ENCODE results near the gene SMIM24. TPM values are rescaled to one million over a fixed set of nuclear protein-coding genes. Genes with fewer than 3 reads are reported as not detected.
"Not testable (repeated sequence)": the region's sequence is repeated elsewhere in the genome, so short reads cannot be mapped to it uniquely, and the experiment has no call there.

Gene SMIM24
- total RNA-seq, 1 donor from 2014 or later = 0.84 TPM

GRCh38 chr19:3458229-3459088 is 21.9 kb downstream of the SMIM24 start:
- Mint-ChIP-seq H3K36me3 (ENCODE audit: low read depth) (no peaks in the 10 kb centered on the region), H3K4me1 (ENCODE audit: low read depth) (no peaks in the 10 kb centered on the region), H3K27me3 (ENCODE audit: low read depth) (no peaks in the 10 kb centered on the region), H3K4me3 (ENCODE audit: low read depth) (no peak overlapping the region), H3K27ac (no peak overlapping the region), H3K9me3 (no peaks in the 10 kb centered on the region)
- intact Hi-C loops (cut with micrococcal nuclease) = no loop called here
- DNase-seq (ENCODE audit: low spot score) = no peak

DNA sequence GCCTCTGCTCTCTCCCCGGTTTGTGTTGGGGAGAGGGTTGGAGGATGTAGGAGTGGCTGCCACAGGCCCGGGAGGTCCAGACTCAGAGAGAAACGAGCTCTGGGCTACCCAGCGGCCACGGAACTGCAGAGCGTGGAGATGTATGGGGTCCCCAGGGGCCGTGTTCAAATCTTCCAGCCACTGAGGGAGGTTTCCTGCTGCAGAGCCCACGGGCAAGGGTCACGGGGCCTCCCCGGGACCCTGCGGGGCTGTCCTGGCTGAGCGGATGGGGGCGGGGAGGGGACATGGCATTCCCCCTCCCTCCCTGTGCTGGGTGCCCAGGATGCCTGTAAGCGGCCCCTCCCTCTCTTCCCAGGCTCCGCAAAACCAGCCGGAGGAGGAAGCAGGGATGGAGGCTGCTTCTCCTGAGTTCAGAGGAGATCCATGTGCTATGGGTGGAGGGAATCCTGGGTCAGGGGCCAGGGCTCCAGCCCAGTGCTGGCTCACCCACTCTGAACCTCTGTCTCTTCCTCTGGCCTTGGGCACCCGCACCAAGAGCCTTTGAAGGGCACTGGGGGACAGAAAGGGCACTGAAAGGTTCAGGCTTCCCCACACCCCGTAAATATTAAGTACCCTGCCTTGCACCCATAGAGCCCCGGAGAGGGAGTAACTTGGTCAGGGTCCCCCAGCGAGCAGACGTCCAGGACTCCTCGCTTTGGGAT is 22.6 kb downstream of the SMIM24 start:
- no peak for DNase-seq (ENCODE audit: low spot score)
- no peaks in the 10 kb centered on the region for H3K9me3 Mint-ChIP-seq
- H3K4me3 Mint-ChIP-seq (ENCODE audit: low read depth) = no peak overlapping the region
- no peaks in the 10 kb centered on the region for H3K27me3 Mint-ChIP-seq (ENCODE audit: low read depth)
- H3K36me3 Mint-ChIP-seq (ENCODE audit: low read depth) = no peaks in the 10 kb centered on the region
- intact Hi-C loops (cut with micrococcal nuclease) = no loop called here
- no peak overlapping the region for H3K27ac Mint-ChIP-seq
- H3K4me1 Mint-ChIP-seq (ENCODE audit: low read depth) = no peaks in the 10 kb centered on the region

DNA sequence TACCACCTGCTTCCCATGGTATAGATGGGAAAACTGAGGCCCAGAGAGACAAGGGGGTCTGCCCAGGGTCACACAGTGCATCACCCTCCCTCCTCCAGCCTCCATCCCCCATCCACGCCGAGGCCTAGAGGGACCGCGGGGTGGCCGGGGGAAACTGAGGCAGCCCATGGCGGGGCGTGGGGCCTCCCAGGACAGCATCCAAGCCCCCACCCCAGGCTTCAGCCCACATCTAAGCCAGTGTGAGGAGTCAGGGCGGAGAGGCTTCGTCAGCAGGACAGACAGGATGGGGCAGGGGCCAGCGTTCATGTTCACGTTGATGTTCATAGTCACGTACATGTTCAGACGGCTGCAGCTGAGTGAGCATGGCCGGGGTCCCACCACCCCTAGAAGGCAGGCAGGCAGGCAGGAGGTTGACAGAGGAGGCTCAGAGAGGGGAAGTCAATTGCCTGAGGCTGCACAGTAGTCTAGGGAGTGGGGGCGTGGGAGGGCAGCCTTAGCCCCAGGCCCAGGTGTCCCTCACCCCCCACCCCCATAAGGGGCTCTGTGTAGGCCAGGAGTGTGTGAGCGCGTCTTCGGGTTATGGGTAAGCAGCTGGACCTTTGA is 23.3 kb downstream of the SMIM24 start:
- intact Hi-C loops (cut with micrococcal nuclease) = no loop called here
- no peaks in the 10 kb centered on the region for H3K27me3 Mint-ChIP-seq (ENCODE audit: low read depth)
- H3K27ac Mint-ChIP-seq = no peak overlapping the region
- no peak overlapping the region for H3K4me3 Mint-ChIP-seq (ENCODE audit: low read depth)
- H3K36me3 Mint-ChIP-seq (ENCODE audit: low read depth) = no peaks in the 10 kb centered on the region
- H3K4me1 Mint-ChIP-seq (ENCODE audit: low read depth) = no peaks in the 10 kb centered on the region
- no peaks in the 10 kb centered on the region for H3K9me3 Mint-ChIP-seq
- DNase-seq (ENCODE audit: low spot score) = no peak

- no peaks in the 10 kb centered on the region for H3K27me3 Mint-ChIP-seq (ENCODE audit: low read depth)
- H3K36me3 Mint-ChIP-seq (ENCODE audit: low read depth) = no peaks in the 10 kb centered on the region
- no peak for DNase-seq (ENCODE audit: low spot score)
- intact Hi-C loops (cut with micrococcal nuclease) = no loop called here
- H3K27ac Mint-ChIP-seq = no peak overlapping the region
- no peaks in the 10 kb centered on the region for H3K9me3 Mint-ChIP-seq
- H3K4me1 Mint-ChIP-seq (ENCODE audit: low read depth) = peaks cover under 1% of the 10 kb centered on the region
- no peak overlapping the region for H3K4me3 Mint-ChIP-seq (ENCODE audit: low read depth)
These were observed 24.2 kb downstream of the SMIM24 start for GRCh38 chr19:3455960-3456601.

GRCh38 chr19:3455393-3455955 is 24.9 kb downstream of the SMIM24 start:
- H3K4me1 Mint-ChIP-seq (ENCODE audit: low read depth) = peaks cover 1% of the 10 kb centered on the region
- no peaks in the 10 kb centered on the region for H3K9me3 Mint-ChIP-seq
- H3K36me3 Mint-ChIP-seq (ENCODE audit: low read depth) = no peaks in the 10 kb centered on the region
- no peak overlapping the region for H3K27ac Mint-ChIP-seq
- intact Hi-C loops (cut with micrococcal nuclease) = no loop called here
- H3K27me3 Mint-ChIP-seq (ENCODE audit: low read depth) = no peaks in the 10 kb centered on the region
- H3K4me3 Mint-ChIP-seq (ENCODE audit: low read depth) = no peak overlapping the region
- DNase-seq (ENCODE audit: low spot score) = no peak

GRCh38 chr19:3454656-3455392 is 25.5 kb downstream of the SMIM24 start:
- H3K36me3 Mint-ChIP-seq (ENCODE audit: low read depth) = no peaks in the 10 kb centered on the region
- intact Hi-C loops (cut with micrococcal nuclease) = no loop called here
- no peak overlapping the region for H3K27ac Mint-ChIP-seq
- DNase-seq (ENCODE audit: low spot score) = no peak
- H3K9me3 Mint-ChIP-seq = no peaks in the 10 kb centered on the region
- peaks cover 1% of the 10 kb centered on the region for H3K4me1 Mint-ChIP-seq (ENCODE audit: low read depth)
- H3K27me3 Mint-ChIP-seq (ENCODE audit: low read depth) = no peaks in the 10 kb centered on the region
- no peak overlapping the region for H3K4me3 Mint-ChIP-seq (ENCODE audit: low read depth)

DNA sequence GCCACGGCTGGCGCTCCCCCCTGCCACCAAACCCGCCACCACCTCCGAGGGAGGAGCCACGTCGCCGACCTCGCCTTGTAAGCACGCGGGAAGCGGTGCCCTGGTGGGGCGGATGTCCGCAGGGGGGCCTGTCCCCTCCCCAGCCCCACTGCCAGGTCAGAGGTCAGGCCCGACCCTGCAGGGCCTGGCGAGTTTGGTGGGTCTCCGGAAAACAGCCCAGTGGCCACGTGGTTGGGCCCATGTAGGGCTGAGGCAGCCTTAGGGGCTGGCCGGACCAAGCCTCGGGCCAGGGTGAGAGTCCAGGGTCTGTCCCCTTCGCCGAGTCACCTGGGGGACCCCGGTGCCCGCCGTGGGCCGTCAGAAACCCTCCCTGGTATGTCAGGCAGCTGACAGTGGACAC is 26.5 kb downstream of the SMIM24 start:
- H3K27ac Mint-ChIP-seq = no peak overlapping the region
- no peaks in the 10 kb centered on the region for H3K9me3 Mint-ChIP-seq
- no peak overlapping the region for H3K4me3 Mint-ChIP-seq (ENCODE audit: low read depth)
- DNase-seq (ENCODE audit: low spot score) = no peak
- intact Hi-C loops (cut with micrococcal nuclease) = no loop called here
- H3K27me3 Mint-ChIP-seq (ENCODE audit: low read depth) = no peaks in the 10 kb centered on the region
- no peaks in the 10 kb centered on the region for H3K36me3 Mint-ChIP-seq (ENCODE audit: low read depth)
- H3K4me1 Mint-ChIP-seq (ENCODE audit: low read depth) = peaks cover 1% of the 10 kb centered on the region

DNA sequence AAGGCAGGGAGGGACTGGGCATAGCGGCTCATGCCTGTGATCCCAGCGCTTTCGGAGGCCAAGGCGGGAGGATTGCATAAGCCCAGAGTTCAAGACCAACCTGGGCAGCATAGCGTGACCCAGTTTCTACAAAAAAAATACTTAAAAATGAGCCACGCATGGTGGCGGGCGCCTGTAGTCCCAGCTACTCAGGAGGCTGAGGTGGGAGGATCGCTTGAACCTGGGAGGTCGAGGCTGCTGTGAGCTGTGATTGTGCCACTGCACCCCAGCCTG is 27.4 kb downstream of the SMIM24 start:
- H3K9me3 Mint-ChIP-seq; DNase-seq (ENCODE audit: low spot score); intact Hi-C loops (cut with micrococcal nuclease); H3K36me3 Mint-ChIP-seq (ENCODE audit: low read depth); H3K27me3 Mint-ChIP-seq (ENCODE audit: low read depth); H3K27ac Mint-ChIP-seq; H3K4me1 Mint-ChIP-seq (ENCODE audit: low read depth); H3K4me3 Mint-ChIP-seq (ENCODE audit: low read depth): not testable (repeated sequence)

DNA sequence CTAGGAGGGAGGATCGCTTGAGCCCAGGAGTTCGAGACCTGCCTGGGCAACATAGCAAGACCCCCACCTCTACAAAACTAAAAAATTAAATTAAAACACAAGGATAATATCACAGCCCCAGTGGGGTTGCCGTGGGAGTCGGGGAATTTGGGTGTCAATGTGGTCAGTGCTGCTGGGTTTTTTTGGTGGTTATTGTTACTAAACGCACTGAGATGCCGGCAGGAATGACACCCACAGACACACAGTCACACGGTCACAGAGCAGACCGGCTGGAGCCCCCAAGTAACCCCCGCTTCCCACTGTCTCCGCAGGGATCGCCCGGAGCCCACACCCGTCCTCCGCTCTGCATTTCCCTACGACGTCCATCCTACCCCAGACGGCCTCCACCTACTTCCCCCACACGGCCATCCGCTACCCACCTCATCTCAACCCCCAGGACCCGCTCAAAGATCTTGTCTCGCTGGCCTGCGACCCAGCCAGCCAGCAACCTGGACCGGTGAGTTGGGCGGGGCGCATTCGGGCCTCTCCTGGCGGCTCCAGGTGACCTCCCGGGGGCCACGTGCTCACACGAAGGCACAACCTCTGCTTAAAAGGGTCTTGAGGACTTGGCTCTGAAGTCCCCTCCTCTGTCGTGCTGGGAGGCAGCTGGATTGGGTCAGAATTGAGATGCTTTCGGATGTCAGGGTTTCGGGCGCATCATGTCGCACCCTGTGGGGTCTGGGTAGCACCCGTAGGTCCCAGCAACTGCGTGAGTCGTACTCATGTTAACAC is 28.0 kb downstream of the SMIM24 start:
- no peak overlapping the region for H3K4me3 Mint-ChIP-seq (ENCODE audit: low read depth)
- H3K9me3 Mint-ChIP-seq = no peaks in the 10 kb centered on the region
- no peaks in the 10 kb centered on the region for H3K27me3 Mint-ChIP-seq (ENCODE audit: low read depth)
- H3K4me1 Mint-ChIP-seq (ENCODE audit: low read depth) = peaks cover 1% of the 10 kb centered on the region
- no peak overlapping the region for H3K27ac Mint-ChIP-seq
- no peaks in the 10 kb centered on the region for H3K36me3 Mint-ChIP-seq (ENCODE audit: low read depth)
- intact Hi-C loops (cut with micrococcal nuclease) = no loop called here
- no peak for DNase-seq (ENCODE audit: low spot score)

GRCh38 chr19:3451451-3451866 is 28.9 kb downstream of the SMIM24 start:
- no peak for DNase-seq (ENCODE audit: low spot score)
- Mint-ChIP-seq H3K4me3 (ENCODE audit: low read depth) (no peak overlapping the region), H3K27ac (no peak overlapping the region), H3K4me1 (ENCODE audit: low read depth) (peaks cover 1% of the 10 kb centered on the region), H3K9me3 (no peaks in the 10 kb centered on the region), H3K27me3 (ENCODE audit: low read depth) (no peaks in the 10 kb centered on the region), H3K36me3 (ENCODE audit: low read depth) (no peaks in the 10 kb centered on the region)
- intact Hi-C loops (cut with micrococcal nuclease) = no loop called here

DNA sequence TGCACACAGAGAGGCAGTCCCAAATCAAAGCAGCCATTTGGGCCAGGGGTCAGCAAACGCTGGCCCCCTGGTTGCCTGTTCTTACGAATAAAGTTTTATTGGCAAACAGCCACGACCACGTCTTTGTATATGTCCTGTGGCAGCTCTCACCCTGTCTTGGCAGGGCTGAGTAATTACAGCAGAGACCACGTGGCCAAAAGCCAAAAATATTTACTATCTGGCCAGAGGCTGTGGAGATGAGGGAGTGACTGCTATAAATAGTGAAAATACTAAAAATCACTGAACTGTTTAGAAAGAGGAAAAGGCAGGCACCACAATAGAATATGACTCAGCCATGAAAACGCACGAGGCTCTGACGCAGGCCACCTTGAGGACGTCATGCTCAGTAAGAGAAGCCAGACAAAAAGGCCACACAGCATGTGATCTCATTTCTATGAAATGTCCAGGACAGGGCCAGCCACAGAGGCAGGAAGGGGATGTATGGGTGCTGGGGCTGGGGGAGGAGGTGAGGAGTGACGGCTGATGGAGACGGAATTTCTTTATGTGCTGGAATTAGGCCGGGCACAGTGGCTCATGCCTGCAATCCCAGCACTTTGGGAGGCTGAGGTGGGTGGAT is 29.4 kb downstream of the SMIM24 start:
- Mint-ChIP-seq H3K4me1 (ENCODE audit: low read depth) (peaks cover 1% of the 10 kb centered on the region), H3K27me3 (ENCODE audit: low read depth) (no peaks in the 10 kb centered on the region), H3K9me3 (no peaks in the 10 kb centered on the region), H3K27ac (no peak overlapping the region), H3K36me3 (ENCODE audit: low read depth) (no peaks in the 10 kb centered on the region), H3K4me3 (ENCODE audit: low read depth) (no peak overlapping the region)
- no peak for DNase-seq (ENCODE audit: low spot score)
- intact Hi-C loops (cut with micrococcal nuclease) = no loop called here
